K562 (cell line): ENCODE measurements around the gene XPA. TPM values are rescaled to one million over a fixed set of nuclear protein-coding genes. Genes with fewer than 3 reads are reported as not detected.

Source experiments
- ESRRA ChIP-seq: fragments of 450-650 bp; IDR thresholded peaks from 2 replicates; pipeline ENCODE4 v1.6.1; 2014; ENCODE audit warnings: low read depth, mild to moderate bottlenecking, moderate library complexity, borderline replicate concordance
- FOXK1 ChIP-seq: sonication (generic); formaldehyde crosslinking; IDR thresholded peaks from 2 replicates; pipeline ENCODE4 v1.8.0; 2022; ENCODE audit warnings: missing genetic modification reagents, mild to moderate bottlenecking, borderline replicate concordance
- KDM2B ChIP-seq: fragments of 250-450 bp; sonication (Bioruptor Pico); IDR thresholded peaks from 2 replicates; pipeline ENCODE4 v1.8.0; 2021; ENCODE audit warnings: mild to moderate bottlenecking, moderate library complexity
- MECOM ChIP-seq: fragments of 250-450 bp; sonication (Bioruptor Pico); IDR thresholded peaks from 2 replicates; pipeline ENCODE4 v1.8.0; 2022; ENCODE audit warnings: inconsistent platforms
- NR4A1 ChIP-seq, 2 experiments: fragments of 250-450 bp in 1 of 2; fragments of 450-650 bp in 1 of 2; sonication (Bioruptor Pico) in 1 of 2; IDR thresholded peaks; 2 replicates each; pipeline versions ENCODE4 v1.4.0 to v1.6.1; 2016 to 2020; ENCODE audit warnings: mild to moderate bottlenecking in 2 of 2, missing compliant biosample characterization in 1 of 2, missing genetic modification characterization in 1 of 2, moderate library complexity in 1 of 2
- PTTG1 ChIP-seq: fragments of 450-650 bp; IDR thresholded peaks from 2 replicates; pipeline ENCODE4 v1.6.1; 2016; ENCODE audit warnings: low read depth, mild to moderate bottlenecking, missing genetic modification characterization, missing compliant biosample characterization
- SREBF1 ChIP-seq: fragments of 150-350 bp; IDR thresholded peaks from 2 replicates; pipeline ENCODE4 v1.6.1; 2014; ENCODE audit warnings: antibody characterized with exemption, low read depth, low read length, borderline replicate concordance
- SREBF2 ChIP-seq: sonication (generic); formaldehyde crosslinking; IDR thresholded peaks from 2 replicates; pipeline ENCODE4 v1.4.0; 2020; ENCODE audit warnings: mild to moderate bottlenecking, missing genetic modification reagents
- ZNF696 ChIP-seq: fragments of 250-450 bp; sonication (Bioruptor Pico); conservative IDR thresholded peaks from 2 replicates; pipeline ENCODE4 v1.4.0; 2020; ENCODE audit warnings: mild to moderate bottlenecking, moderate library complexity
- polyA plus RNA-seq, 8 experiments: library from polyadenylated mRNA; depleted of rRNA in 4 of 8; stranded (reverse) in 5 of 8; unstranded in 3 of 8; fragments of >200 nt; fragmentation: Nextera tagmentation in 2 of 8; fragmentation: Illumina TruSeq in 1 of 8; extraction: Ambion mirVana in 2 of 8; extraction: Trizol in 1 of 8; gene quantifications; 2 replicates each; pipeline versions ENCODE4 v1.2.1 to v1.2.3, GENCODE V29; 2011 to 2014; ENCODE audit warnings: inconsistent platforms in 1 of 8, missing spikeins in 1 of 8
- total RNA-seq, 7 experiments: library from RNA; depleted of rRNA in 6 of 7; stranded (reverse); fragments of >200 nt in 6 of 7; fragmentation: Illumina TruSeq in 2 of 7; extraction: Trizol in 2 of 7; gene quantifications; 2 replicates each; pipeline versions ENCODE4 v1.2.1 to v1.2.3, GENCODE V29; 2011 to 2021; ENCODE audit warnings: low replicate concordance in 1 of 7
- TF ChIP-seq, protein P1 (sequence below): sonication (generic); formaldehyde crosslinking; IDR thresholded peaks from 2 replicates; pipeline ENCODE4 v1.8.0; 2023; ENCODE audit warnings: mild to moderate bottlenecking, missing genetic modification reagents
- TF ChIP-seq, protein P2 (sequence below), 2 experiments: fragments of 450-650 bp in 1 of 2; sonication (generic) in 1 of 2; formaldehyde crosslinking; conservative IDR thresholded peaks; 2 replicates each; pipeline versions ENCODE4 v1.4.0 to v1.8.1; 2020 to 2022; ENCODE audit warnings: mild to moderate bottlenecking in 1 of 2, missing genetic modification reagents in 1 of 2
- TF ChIP-seq, protein P3 (sequence below): fragments of 250-450 bp; sonication (Bioruptor Pico); IDR thresholded peaks from 2 replicates; pipeline ENCODE4 v1.6.1; 2021; ENCODE audit warnings: mild to moderate bottlenecking
- TF ChIP-seq, protein P4 (sequence below): fragments of 450-650 bp; IDR thresholded peaks from 2 replicates; pipeline ENCODE4 v1.6.1; 2018; ENCODE audit warnings: mild to moderate bottlenecking, low read depth; ENCODE audit not compliant: partially characterized antibody

The XPA gene
- total and polyA plus RNA-seq, 9 of the 15 experiments (the other 6 are each of a cell fraction or from before 2014, with no cell fraction given), result 5.1 to 18.2 (median 14.1) TPM

DNA sequence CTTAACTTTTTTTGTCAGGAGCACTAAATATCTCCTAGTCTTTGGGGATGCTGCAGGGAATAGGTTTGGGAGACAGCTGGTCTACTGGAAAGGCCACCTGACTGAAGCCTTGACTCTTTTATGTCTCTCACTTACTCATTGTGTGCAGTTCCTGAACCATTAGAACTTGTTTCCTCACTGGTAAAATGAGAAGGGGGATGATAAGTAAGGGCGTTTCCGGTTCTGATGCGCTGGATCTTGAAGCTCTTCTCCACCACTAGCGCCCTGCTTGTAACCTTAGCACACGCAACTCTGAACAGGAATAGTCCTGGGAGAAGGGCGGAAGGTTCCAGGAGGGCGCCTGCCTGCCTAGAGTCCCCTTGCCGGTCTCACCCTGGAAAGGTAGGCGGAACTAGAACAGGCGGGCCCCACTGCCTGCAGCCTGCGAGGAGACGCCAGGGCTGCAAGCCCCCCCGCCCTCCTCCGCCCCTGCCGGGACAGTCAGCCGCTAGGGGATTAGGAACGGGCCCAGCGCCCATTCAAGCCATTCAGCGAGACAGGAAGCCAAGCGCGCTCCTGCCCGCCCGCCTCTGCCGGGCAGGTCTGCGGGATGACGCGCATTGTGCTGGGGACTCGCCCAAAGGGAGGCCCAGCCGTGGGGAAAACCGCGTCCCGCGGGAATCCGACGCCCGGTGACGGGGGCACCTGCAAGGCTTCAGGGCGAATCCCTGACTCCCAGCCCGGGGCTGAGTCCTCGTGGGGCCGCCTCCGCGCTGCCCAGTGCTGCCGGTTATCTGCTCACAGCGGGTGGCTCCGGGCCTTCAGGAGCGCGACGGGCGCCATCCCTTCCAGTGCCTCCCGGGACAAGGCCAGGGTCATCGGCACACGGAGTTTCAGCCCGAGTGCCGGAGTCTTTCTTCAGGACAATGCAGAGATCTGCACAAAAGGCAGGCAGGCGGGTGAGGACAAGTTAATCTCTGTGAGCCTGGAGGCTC is 44.0 kb upstream of the XPA start (continued):
- TF ChIP-seq, protein P1, sequence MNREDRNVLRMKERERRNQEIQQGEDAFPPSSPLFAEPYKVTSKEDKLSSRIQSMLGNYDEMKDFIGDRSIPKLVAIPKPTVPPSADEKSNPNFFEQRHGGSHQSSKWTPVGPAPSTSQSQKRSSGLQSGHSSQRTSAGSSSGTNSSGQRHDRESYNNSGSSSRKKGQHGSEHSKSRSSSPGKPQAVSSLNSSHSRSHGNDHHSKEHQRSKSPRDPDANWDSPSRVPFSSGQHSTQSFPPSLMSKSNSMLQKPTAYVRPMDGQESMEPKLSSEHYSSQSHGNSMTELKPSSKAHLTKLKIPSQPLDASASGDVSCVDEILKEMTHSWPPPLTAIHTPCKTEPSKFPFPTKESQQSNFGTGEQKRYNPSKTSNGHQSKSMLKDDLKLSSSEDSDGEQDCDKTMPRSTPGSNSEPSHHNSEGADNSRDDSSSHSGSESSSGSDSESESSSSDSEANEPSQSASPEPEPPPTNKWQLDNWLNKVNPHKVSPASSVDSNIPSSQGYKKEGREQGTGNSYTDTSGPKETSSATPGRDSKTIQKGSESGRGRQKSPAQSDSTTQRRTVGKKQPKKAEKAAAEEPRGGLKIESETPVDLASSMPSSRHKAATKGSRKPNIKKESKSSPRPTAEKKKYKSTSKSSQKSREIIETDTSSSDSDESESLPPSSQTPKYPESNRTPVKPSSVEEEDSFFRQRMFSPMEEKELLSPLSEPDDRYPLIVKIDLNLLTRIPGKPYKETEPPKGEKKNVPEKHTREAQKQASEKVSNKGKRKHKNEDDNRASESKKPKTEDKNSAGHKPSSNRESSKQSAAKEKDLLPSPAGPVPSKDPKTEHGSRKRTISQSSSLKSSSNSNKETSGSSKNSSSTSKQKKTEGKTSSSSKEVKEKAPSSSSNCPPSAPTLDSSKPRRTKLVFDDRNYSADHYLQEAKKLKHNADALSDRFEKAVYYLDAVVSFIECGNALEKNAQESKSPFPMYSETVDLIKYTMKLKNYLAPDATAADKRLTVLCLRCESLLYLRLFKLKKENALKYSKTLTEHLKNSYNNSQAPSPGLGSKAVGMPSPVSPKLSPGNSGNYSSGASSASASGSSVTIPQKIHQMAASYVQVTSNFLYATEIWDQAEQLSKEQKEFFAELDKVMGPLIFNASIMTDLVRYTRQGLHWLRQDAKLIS, result no peak
- TF ChIP-seq, protein P2, sequence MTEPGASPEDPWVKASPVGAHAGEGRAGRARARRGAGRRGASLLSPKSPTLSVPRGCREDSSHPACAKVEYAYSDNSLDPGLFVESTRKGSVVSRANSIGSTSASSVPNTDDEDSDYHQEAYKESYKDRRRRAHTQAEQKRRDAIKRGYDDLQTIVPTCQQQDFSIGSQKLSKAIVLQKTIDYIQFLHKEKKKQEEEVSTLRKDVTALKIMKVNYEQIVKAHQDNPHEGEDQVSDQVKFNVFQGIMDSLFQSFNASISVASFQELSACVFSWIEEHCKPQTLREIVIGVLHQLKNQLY (CRISPR knock-in tag; conservative IDR thresholded peaks at IDR 0.05), result no peak
- TF ChIP-seq SREBF2 (CRISPR knock-in tag), result no peak
- no peak for TF ChIP-seq KDM2B (CRISPR knock-in tag)
- TF ChIP-seq, protein P3, sequence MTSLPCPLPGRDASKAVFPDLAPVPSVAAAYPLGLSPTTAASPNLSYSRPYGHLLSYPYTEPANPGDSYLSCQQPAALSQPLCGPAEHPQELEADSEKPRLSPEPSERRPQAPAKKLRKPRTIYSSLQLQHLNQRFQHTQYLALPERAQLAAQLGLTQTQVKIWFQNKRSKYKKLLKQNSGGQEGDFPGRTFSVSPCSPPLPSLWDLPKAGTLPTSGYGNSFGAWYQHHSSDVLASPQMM, result no peak
- no peak for TF ChIP-seq ZNF696
- TF ChIP-seq PTTG1 (tag), result no peak
- TF ChIP-seq ESRRA, result no peak; the same call in 1 of the 2 replicates
- TF ChIP-seq SREBF1, result no peak
- TF ChIP-seq, protein P4, sequence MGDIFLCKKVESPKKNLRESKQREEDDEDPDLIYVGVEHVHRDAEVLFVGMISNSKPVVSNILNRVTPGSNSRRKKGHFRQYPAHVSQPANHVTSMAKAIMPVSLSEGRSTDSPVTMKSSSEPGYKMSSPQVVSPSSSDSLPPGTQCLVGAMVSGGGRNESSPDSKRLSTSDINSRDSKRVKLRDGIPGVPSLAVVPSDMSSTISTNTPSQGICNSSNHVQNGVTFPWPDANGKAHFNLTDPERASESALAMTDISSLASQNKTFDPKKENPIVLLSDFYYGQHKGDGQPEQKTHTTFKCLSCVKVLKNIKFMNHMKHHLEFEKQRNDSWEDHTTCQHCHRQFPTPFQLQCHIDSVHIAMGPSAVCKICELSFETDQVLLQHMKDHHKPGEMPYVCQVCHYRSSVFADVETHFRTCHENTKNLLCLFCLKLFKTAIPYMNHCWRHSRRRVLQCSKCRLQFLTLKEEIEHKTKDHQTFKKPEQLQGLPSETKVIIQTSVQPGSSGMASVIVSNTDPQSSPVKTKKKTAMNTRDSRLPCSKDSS, result no peak
- TF ChIP-seq MECOM (CRISPR knock-in tag), result no peak
- TF ChIP-seq NR4A1 (CRISPR knock-in tag; IDR thresholded peaks at IDR 0.05), result no peak
- no peak for TF ChIP-seq NR4A1 (tag; IDR thresholded peaks at IDR 0.05)
- TF ChIP-seq FOXK1 (CRISPR knock-in tag), result no peak
